GOT3 (cell line): Measurements from ENCODE around the gene HBEGF.

Experiments
- DNase-seq: peaks from one replicate; lab custom pipeline; 2025; ENCODE audit warnings: mixed read lengths; lab: John Stamatoyannopoulos, UW

HBEGF gene

DNA sequence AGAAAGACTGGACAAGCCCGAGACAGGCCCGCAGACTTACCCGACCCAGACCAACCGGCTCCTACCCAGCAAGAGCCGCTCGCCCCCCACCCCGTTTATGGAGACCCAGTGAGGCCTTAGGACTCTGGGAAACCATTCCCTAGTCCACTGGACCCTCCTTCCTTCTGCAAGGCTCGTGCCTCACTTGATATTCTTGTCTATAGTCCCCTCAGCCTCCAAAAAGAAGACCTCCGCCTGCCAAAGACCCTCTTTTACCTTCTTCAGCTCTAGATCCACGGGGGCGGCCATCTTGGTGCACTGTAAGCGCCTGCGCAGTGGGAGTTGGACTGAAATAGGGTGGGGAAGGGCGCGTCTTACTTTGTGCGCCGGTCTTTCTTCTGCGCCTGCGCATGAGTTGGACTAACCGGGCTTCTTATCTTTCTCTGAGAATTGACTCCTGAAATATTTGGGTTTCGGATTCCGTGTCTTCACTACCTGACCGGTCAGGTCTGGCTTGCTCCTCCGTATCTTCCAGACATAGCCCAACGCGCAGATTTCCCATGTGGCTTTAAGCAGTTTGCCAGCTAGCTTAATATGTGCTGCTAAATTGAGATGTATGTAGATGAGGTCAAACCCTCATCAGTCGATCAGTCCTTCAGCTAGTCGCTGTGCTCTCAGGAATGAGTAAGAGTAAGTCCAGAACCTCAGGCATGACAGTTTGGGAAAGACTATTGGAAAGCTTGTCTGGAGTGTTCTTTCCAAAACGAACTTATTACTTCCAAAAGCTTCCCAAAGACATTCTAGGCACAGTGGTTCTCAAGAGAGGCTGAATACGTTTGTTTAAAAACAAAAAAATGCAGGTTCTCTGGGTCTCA lies 43.4 kb downstream of the HBEGF start, which contains the start of gene PFDN1:
Gene PFDN1 (minus strand): TSS at position 316 of the 854 bp plus-strand sequence. CDS start 28 bp downstream, at position 288.
- DNase-seq, result peak; percentile 86

DNA sequence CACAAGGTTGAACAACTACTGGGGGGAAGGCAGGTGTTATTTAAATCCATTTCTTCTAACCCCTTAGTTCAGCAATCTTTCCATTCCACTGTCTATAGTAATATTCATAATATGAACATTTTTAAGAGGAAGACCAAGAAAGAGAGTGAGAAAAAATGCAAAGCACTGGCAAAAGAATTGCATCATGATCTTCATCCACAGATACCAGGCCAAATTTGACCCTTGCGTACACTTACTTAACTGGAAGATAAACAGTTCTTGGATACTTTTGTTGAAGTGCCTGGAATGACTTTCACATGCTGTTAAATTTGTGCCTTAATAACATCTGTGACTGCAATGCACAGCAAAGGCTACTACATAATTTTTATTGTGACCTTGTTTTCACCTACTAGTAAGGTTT lies 45.3 kb downstream of the HBEGF start:
- DNase-seq, result no peak

DNA sequence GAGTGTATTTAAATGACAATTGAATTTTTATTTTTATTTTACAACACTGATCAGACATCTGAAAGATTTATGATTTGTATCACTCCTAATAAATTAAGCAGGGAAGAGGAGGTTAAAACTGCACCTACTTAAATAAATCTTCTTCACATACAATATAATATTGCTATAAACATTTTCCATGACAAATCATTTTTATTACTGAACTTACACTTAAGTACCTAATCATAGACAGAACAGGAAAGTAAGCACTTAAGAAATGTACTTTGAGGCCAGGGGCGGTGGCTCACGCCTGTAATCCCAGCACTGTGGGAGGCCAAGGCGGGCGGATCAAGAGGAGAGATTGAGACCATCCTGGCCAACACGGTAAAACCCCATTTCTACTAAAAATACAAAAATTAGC lies 47.3 kb downstream of the HBEGF start:
- no peak for DNase-seq

DNA sequence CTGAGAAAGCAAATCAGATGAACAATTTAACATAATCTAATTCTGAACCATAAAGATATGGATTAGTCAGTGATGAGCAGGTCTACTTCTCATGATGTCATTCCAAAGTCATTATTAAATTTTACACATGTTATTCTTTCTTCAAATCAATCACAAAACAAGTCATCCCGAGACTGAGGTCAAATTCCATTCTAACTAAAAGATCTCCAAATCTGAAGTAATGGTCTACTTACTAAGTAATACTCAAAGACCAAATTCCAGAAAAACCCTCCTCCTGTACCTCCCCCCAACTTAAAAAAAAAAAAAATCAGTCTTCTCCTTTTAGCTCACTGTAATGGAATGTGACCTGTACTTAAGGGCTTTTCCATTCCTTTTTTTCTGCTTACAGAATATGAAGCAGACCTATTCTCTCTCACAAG lies 48.2 kb downstream of the HBEGF start:
- DNase-seq, result no peak

DNA sequence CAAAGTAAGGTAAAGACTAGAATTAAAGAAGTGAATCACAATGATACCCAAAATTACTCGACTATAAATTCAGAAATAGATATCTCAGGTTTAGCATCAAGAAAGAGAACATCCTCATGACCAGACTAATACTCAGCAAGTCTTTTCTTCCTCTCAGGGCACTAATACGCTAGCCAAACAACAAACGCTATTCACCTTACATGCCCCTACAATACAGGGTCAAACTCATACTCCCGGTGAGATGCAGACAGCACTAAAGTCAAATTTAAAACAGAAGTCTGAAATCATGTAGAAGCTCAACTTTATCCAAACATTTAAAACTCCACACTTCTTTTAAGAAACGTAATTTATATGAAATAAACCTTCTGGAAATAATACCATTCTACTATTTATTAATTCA lies 49.1 kb downstream of the HBEGF start:
- no peak for DNase-seq

DNA sequence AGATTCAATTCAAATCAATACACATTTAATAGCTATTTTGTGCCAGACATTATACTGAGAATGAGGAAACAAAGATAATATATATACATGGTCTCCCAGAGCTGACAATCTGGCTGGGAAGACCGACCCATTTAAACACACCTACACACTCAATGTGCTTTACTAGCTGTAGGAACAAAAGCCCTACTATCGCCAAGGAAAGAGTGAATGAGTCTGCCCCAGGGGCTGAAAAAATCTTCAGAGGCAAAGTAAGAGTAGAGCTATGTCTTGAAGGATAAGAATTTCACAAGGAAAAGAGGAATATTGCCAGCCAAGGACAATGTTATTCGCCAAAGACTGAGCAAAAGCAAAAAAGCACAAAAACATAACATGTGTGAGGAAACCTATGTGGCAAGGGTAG lies 50.1 kb downstream of the HBEGF start:
- no peak for DNase-seq

DNA sequence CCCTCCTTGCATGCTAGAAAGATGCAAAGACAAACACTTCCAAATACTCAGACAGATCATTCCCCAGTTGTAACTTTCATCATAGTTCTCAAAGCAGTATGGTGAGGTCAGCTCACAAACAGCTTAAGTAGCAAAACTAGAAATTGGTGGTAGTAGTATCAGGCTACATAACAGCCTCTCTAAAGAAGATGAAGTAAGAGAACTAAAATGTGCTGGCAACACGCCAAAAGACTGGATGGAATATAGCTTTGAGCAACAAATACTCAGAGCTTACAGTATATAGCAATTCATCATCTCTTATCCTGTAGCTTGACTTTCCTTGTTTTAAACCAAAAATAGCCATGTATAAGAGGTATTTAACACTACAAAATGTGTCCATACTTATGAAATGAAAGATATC lies 51.0 kb downstream of the HBEGF start:
- no peak for DNase-seq

DNA sequence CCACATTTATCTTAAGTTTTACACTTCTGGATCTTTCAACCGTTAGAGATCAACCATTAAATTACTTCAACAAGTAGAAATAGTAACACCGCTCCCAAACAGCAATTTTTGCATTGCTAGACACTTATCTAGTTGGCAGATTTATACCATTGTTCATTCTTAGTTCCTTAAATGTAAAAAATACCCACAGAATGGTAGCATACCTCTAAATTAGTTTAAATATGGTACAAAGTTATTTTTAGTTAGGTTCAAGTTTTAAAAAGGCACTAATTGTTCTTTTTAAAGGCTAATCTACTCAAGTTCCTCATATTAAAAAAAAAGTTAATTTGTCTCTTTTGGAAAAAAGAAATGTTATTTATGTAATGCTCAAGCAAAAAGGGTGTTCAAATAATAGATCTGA lies 51.6 kb downstream of the HBEGF start:
- DNase-seq, result no peak

DNA sequence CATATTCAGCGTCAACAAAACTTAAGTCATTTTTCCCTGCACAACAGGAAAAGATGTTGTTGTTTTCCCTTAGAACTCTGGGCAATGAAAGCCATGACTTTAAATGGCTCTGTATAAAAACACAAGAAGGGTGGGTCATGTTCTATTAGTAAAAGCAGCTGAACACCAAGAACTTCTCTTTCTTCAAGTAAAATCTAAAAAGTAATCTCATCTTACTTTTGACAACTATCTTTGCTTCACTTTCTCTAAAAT lies 52.6 kb downstream of the HBEGF start:
- DNase-seq, result no peak

DNA sequence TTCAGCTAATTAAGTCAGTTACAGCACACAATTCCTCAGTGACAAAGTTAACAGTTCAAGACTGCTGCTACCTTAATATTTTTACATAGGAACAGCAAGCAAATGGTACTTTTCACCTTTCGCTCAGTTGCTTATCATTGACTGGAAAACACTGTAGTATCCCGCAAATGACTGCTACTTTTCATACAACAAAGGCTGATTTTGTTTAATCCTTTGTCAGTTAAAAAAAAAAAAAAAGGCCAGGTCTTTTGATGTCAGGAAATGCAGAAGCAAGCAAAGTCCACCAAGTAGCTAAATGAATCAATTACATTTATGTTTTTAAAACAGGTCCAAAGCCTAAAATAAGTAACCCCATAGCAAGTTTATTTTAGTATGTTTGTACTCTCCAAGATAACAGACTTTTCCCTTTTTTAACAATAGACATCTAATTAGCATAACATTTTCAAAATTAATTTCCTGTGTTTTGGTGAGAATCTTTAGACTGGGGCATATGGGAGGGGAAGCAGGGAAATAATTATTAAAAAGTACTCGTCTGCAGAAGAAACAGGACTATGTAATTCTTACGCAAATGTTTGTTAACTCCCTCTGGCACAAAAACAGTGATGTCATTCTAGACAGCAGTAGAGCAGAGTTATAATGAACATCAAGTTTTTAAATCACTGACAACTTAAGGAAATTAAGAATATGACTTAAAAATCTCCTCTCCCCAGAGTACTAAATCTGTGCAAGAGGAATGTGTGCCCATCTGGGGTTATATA lies 53.1 kb downstream of the HBEGF start:
- no peak for DNase-seq

DNA sequence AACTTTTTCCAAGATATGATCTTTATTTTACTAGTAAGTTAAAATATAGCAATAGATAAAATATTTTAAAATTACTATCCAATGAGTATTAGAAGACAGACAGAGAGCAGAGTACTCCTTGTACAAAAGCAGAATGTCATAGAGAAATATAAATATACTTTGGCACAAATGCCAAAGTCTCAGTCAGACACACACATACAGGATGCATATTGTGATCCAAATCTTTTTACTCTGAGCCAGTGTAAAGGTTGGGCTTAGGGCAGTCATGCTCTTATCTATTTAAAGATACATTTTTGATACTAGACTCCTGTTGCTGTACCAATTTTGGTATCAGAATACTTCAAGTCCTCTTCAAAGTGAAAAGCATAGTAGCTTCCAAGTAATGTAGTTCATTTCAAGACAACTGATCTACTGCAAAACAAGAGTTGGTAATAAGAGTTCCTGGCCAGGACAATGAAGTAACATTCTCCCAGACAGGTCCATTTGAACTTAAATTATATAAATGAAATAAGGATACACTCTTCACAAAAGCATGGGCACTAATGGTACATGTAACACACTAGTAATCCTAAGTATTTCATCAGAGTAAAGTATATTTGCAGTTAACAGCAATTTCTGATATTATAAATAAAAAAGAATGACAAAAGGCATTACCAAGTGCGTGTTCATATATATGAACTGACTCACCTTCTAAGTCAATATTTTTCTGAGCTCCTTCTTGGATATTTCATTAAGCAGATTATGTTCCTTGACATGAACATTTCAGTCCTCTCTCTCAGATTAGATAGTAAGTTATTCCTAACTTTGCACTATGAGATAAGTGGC lies 54.0 kb downstream of the HBEGF start:
- no peak for DNase-seq

DNA sequence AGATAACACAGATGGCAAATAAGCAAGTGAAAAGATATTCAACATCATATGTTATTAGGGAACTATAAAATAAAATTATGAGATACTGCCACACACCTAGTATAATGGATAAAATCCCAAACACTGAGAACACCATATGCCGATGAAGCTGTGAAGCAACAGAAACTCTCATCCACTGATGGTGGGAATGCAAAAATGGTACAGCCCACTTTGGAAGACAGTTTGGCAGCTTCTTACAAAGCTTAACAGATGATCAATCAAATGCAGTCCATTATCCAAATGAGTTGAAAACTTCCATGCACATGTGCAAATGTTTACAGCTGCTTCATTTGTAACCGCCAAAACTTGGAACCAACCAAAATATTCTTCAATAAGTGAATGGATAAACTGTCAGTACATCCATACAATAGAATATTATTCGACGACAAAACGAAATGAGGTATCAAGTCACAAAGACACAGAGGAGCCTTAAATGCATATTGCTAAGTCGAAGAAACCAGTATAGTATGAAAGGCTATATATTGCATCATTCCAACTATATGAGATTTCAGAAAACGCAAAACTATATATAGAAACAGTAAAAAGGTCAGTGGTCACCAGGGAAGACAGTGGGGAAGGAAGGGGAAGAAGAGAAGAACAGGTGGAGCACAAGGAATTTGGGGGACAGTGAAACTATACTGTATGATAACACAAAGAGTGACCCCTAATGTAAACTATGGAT lies 58.4 kb downstream of the HBEGF start:
- no peak for DNase-seq

DNA sequence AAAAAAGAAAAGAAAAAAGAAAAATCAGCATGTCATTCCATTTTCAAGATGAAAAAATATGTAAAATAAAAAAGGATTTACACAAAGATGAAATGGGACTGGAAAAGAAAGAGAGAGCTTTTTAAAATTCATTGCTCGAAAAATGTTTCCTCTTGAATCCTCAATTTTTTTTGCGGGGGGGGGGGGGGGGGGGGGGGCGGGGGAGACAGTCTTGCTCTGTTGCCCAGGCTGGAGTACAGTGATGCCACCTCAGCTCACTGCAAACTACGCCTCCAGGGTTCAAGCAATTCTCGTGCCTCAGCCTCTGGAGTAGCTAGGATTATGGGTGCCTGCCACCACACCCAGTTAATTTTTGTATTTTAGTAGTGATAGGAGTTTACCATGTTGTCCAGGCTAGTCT lies 60.0 kb downstream of the HBEGF start:
- DNase-seq, result no peak

DNA sequence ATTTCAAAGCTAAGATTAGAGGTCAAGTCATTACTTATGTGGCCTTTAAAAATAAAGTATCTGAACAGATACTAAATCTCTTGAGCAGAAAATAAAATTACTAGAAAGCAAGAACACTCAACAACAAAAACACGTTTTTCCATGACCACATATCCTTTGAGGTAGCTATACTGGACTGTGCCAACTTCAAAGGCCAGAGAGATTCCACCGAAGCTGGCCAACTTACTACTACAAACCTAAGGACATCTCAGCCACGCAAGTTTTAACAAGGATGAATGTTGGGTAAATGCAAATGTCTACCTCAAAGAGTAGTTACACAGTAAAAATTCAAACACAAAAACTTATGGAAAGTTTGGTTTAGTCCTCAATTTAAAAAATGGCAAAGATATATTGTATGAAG lies 62.4 kb downstream of the HBEGF start:
- DNase-seq, result no peak
